ENCODE results near the gene COX8C.

The COX8C gene

GRCh38 chr14:93309427-93309966, 37.5 kb upstream of the COX8C start:
- DNase-seq = no peak
- Histone ChIP-seq H3K9me3 (no peaks in the 10 kb centered on the region), H3K27me3 (no peaks in the 10 kb centered on the region), H3K4me3 (ENCODE audit: low read depth, low read length) (no peak overlapping the region), H3K36me3 (peaks cover 7% of the 10 kb centered on the region; the same call in 1 of the 2 replicates), H3K4me1 (no peaks in the 10 kb centered on the region)
- TF ChIP-seq, protein P1, sequence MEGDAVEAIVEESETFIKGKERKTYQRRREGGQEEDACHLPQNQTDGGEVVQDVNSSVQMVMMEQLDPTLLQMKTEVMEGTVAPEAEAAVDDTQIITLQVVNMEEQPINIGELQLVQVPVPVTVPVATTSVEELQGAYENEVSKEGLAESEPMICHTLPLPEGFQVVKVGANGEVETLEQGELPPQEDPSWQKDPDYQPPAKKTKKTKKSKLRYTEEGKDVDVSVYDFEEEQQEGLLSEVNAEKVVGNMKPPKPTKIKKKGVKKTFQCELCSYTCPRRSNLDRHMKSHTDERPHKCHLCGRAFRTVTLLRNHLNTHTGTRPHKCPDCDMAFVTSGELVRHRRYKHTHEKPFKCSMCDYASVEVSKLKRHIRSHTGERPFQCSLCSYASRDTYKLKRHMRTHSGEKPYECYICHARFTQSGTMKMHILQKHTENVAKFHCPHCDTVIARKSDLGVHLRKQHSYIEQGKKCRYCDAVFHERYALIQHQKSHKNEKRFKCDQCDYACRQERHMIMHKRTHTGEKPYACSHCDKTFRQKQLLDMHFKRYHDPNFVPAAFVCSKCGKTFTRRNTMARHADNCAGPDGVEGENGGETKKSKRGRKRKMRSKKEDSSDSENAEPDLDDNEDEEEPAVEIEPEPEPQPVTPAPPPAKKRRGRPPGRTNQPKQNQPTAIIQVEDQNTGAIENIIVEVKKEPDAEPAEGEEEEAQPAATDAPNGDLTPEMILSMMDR (IDR thresholded peaks at IDR 0.05; ENCODE audit: low read depth, low read length) = no peak

DNA sequence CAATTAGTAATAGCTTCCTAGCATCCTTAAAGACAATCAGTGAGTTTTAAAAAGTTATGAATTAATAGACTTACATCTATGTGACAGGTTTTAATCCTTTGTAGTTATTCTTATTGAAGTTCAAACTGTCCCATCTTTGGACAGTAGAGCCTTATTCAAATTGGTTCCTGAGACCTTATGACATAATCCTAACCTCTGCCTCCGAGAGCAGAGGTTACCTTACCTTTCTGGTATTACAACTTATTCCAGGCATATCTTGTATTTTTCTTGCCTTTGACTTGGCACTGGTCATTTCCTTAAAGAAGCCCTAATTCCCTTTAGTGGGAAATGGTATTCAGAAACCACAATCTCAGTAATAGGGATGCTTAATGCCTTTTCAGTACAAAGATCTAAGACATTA, 35.9 kb upstream of the COX8C start:
- no peak for DNase-seq
- Histone ChIP-seq H3K36me3 (peaks cover 7% of the 10 kb centered on the region; the same call in 1 of the 2 replicates), H3K9me3 (no peaks in the 10 kb centered on the region), H3K4me3 (ENCODE audit: low read depth, low read length) (no peak overlapping the region), H3K27me3 (no peaks in the 10 kb centered on the region), H3K4me1 (no peaks in the 10 kb centered on the region)
- TF ChIP-seq, protein P1 (IDR thresholded peaks at IDR 0.05; ENCODE audit: low read depth, low read length) = no peak

GRCh38 chr14:93315575-93315974, 31.4 kb upstream of the COX8C start:
- no peaks in the 10 kb centered on the region; the same call in 1 of the 2 replicates for H3K9me3 ChIP-seq
- peaks cover 5% of the 10 kb centered on the region; the same call in 1 of the 2 replicates for H3K36me3 ChIP-seq
- no peaks in the 10 kb centered on the region for H3K27me3 ChIP-seq
- no peak for DNase-seq
- peaks cover 18% of the 10 kb centered on the region for H3K4me1 ChIP-seq
- H3K4me3 ChIP-seq (ENCODE audit: low read depth, low read length) = no peak overlapping the region
- TF ChIP-seq, protein P1 (IDR thresholded peaks at IDR 0.05; ENCODE audit: low read depth, low read length) = no peak

GRCh38 chr14:93316716-93317115, 30.3 kb upstream of the COX8C start:
- H3K36me3 ChIP-seq = peaks cover 2% of the 10 kb centered on the region; the same call in 1 of the 2 replicates
- H3K9me3 ChIP-seq = no peaks in the 10 kb centered on the region; the same call in 1 of the 2 replicates
- TF ChIP-seq, protein P1 (IDR thresholded peaks at IDR 0.05; ENCODE audit: low read depth, low read length) = no peak
- H3K4me3 ChIP-seq (ENCODE audit: low read depth, low read length) = no peak overlapping the region
- peaks cover 18% of the 10 kb centered on the region for H3K4me1 ChIP-seq
- H3K27me3 ChIP-seq = no peaks in the 10 kb centered on the region
- no peak for DNase-seq

DNA sequence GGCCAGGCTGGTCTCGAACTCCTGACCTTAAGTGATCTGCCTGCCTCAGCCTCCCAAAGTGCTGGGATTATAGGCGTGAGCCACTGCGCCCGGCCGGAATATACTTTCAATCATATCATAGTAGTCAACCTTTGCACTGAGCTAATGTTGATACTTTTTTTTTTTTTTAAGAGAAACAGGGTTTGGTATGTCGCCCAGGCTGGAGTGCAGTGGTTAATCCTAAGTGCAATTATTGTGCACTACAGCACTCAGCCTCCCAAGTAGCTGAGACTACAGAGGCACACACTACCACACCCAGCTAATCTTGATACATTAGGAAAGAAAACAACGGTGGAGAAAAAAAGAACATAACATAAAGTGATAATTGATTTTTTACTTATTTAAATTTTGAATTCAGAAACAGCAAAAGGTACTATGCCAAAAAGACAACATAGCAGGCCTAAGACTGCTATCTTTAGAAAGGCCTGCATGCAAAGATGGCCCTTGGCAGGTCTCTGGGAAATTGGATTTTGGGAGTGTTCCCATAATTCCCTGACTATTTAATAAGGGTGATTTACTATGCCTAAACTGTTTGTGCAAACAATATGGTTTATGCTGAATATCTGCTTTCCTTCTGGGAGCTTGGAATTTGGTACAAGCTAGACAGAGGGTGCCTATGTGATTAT, 29.6 kb upstream of the COX8C start:
- H3K4me3 ChIP-seq (ENCODE audit: low read depth, low read length) = no peak overlapping the region
- DNase-seq = no peak
- TF ChIP-seq, protein P1 (IDR thresholded peaks at IDR 0.05; ENCODE audit: low read depth, low read length) = no peak
- H3K9me3 ChIP-seq = no peaks in the 10 kb centered on the region; the same call in 1 of the 2 replicates
- no peaks in the 10 kb centered on the region for H3K27me3 ChIP-seq
- H3K4me1 ChIP-seq = peaks cover 18% of the 10 kb centered on the region
- peaks cover 2% of the 10 kb centered on the region; the same call in 1 of the 2 replicates for H3K36me3 ChIP-seq

All from BE2C (cell line).